Liver (tissue), 9 donors: Measurements from ENCODE around the gene PAAF1. TPM values are rescaled to one million over a fixed set of nuclear protein-coding genes. Genes with fewer than 3 reads are reported as not detected.

Source experiments
- DNase-seq: peaks from one replicate; pipeline ENCODE4 v3.0.0-alpha.2; 2017; ENCODE audit warnings: low spot score
- H3K27ac ChIP-seq, 2 donors: one replicate each; pipeline ENCODE4 v1.7.0; 2013; ENCODE audit warnings: inconsistent platforms in 2 of 2, low read length in 2 of 2, control low read depth in 1 of 2, low read depth in 1 of 2, mild to moderate bottlenecking in 1 of 2
- H3K27me3 ChIP-seq, 4 donors: one replicate each; pipeline versions ENCODE4 v1.6.1 to v1.7.0; 2013; ENCODE audit warnings: low read length in 3 of 4, inconsistent platforms in 1 of 4, mild to moderate bottlenecking in 1 of 4, moderate library complexity in 1 of 4; ENCODE audit not compliant: control insufficient read depth in 4 of 4, insufficient read depth in 4 of 4
- H3K36me3 ChIP-seq, 4 donors: one replicate each; pipeline versions ENCODE4 v1.6.1 to v1.7.0; 2013; ENCODE audit warnings: low read length in 3 of 4, mild to moderate bottlenecking in 3 of 4, low read depth in 1 of 4, moderate library complexity in 1 of 4; ENCODE audit not compliant: control insufficient read depth in 4 of 4, insufficient read depth in 3 of 4
- H3K4me1 ChIP-seq, 4 donors: one replicate each; pipeline versions ENCODE4 v1.6.1 to v1.7.0; 2013; ENCODE audit warnings: low read length in 3 of 4, mild to moderate bottlenecking in 3 of 4, moderate library complexity in 1 of 4; ENCODE audit not compliant: control insufficient read depth in 4 of 4, insufficient read depth in 4 of 4
- H3K4me3 ChIP-seq, 3 donors: one replicate each; pipeline versions ENCODE4 v1.6.1 to v1.7.0; 2013; ENCODE audit warnings: low read length in 3 of 3, control low read depth in 1 of 3, low read depth in 1 of 3, mild to moderate bottlenecking in 1 of 3
- H3K9ac ChIP-seq, 2 donors: one replicate each; pipeline ENCODE4 v1.7.0; 2013; ENCODE audit warnings: low read length in 2 of 2, mild to moderate bottlenecking in 2 of 2, moderate library complexity in 2 of 2, control low read depth in 1 of 2, low read depth in 1 of 2
- H3K9me3 ChIP-seq, 4 donors: one replicate each; pipeline versions ENCODE4 v1.6.1 to v1.7.0; 2013; ENCODE audit warnings: low read length in 3 of 4; ENCODE audit not compliant: control insufficient read depth in 4 of 4
- EGR1 ChIP-seq, 2 donors: IDR thresholded peaks; 2 replicates each; pipeline ENCODE4 v1.6.1; 2016 to 2018; ENCODE audit warnings: antibody characterized with exemption in 2 of 2, low read depth in 2 of 2
- FOXA1 ChIP-seq: IDR thresholded peaks from 2 replicates; pipeline ENCODE4 v1.6.1; 2016; ENCODE audit warnings: antibody characterized with exemption
- GABPA ChIP-seq, 2 donors: IDR thresholded peaks in 1 of 2; conservative IDR thresholded peaks in 1 of 2; 2 replicates each; pipeline ENCODE4 v1.6.1; 2016; ENCODE audit warnings: antibody characterized with exemption in 2 of 2, mild to moderate bottlenecking in 1 of 2, moderate library complexity in 1 of 2
- HNF4A ChIP-seq, 2 donors: conservative IDR thresholded peaks; 2 replicates each; pipeline ENCODE4 v1.6.1; 2016; ENCODE audit warnings: antibody characterized with exemption in 2 of 2, mild to moderate bottlenecking in 2 of 2
- HNF4G ChIP-seq: IDR thresholded peaks from 2 replicates; pipeline ENCODE4 v1.6.1; 2016; ENCODE audit warnings: antibody characterized with exemption
- JUND ChIP-seq, 2 donors: IDR thresholded peaks; 2 replicates each; pipeline ENCODE4 v1.6.1; 2016; ENCODE audit warnings: antibody characterized with exemption in 2 of 2
- MAX ChIP-seq: IDR thresholded peaks from 2 replicates; pipeline ENCODE4 v1.6.1; 2016; ENCODE audit warnings: antibody characterized with exemption
- NR2F2 ChIP-seq: IDR thresholded peaks from 2 replicates; pipeline ENCODE4 v1.6.1; 2016; ENCODE audit warnings: antibody characterized with exemption
- RAD21 ChIP-seq, 2 donors: IDR thresholded peaks; 2 replicates each; pipeline ENCODE4 v1.6.1; 2016; ENCODE audit warnings: antibody characterized with exemption in 2 of 2, mild to moderate bottlenecking in 2 of 2
- REST ChIP-seq: IDR thresholded peaks from 2 replicates; pipeline ENCODE4 v1.6.1; 2016; ENCODE audit warnings: antibody characterized with exemption, mild to moderate bottlenecking
- RXRA ChIP-seq, 2 donors: IDR thresholded peaks; 2 replicates each; pipeline ENCODE4 v1.6.1; 2017 to 2018; ENCODE audit warnings: antibody characterized with exemption in 2 of 2, mild to moderate bottlenecking in 1 of 2
- SP1 ChIP-seq: IDR thresholded peaks from 2 replicates; pipeline ENCODE4 v1.6.1; 2018; ENCODE audit warnings: antibody characterized with exemption, mild to moderate bottlenecking
- TAF1 ChIP-seq: conservative IDR thresholded peaks from 2 replicates; pipeline ENCODE4 v1.6.1; 2016; ENCODE audit warnings: antibody characterized with exemption, mild to moderate bottlenecking
- ZBTB33 ChIP-seq: IDR thresholded peaks from 2 replicates; pipeline ENCODE4 v1.6.1; 2016; ENCODE audit warnings: antibody characterized with exemption
- WGBS: extraction: QIAGEN DNeasy Blood & Tissue Kit; methylation state at CpG from one replicate; pipeline ENCODE4 v1.1.7; 2013; 5-methylcytosine and 5-hydroxymethylcytosine counted together
- polyA plus RNA-seq, 2 donors: library from polyadenylated mRNA; stranded (reverse) in 1 of 2; unstranded in 1 of 2; fragments of 200-250 nt in 1 of 2; fragments of >200 nt in 1 of 2; fragmentation: Nextera tagmentation in 1 of 2; extraction: Ambion mirVana in 1 of 2; gene quantifications; one replicate each; pipeline versions ENCODE4 v1.2.1 to v1.2.3, GENCODE V29; 2013 to 2015
- total RNA-seq, 2 donors: library from RNA; depleted of rRNA; stranded (reverse); fragments of >200 nt; gene quantifications; one replicate each; pipeline ENCODE4 v1.2.3, GENCODE V29; 2014
- TF ChIP-seq, protein P1 (sequence below): IDR thresholded peaks from 2 replicates; pipeline ENCODE4 v1.6.1; 2016; ENCODE audit warnings: antibody characterized with exemption
- TF ChIP-seq, protein P2 (sequence below): fragments of 150-350 bp; IDR thresholded peaks from 2 replicates; pipeline ENCODE4 v1.5.1; 2017; ENCODE audit warnings: improper control_type of control experiment, low read depth, low read length; ENCODE audit not compliant: missing input control
- donor health status: healthy.
- donor health status: healthy.
- donor health status: healthy.
- donor health status: healthy.
- donor health status: healthy.

Gene PAAF1
- total and polyA plus RNA-seq, 4 donors, result 5.3 to 10.4 (median 8.3) TPM

DNA sequence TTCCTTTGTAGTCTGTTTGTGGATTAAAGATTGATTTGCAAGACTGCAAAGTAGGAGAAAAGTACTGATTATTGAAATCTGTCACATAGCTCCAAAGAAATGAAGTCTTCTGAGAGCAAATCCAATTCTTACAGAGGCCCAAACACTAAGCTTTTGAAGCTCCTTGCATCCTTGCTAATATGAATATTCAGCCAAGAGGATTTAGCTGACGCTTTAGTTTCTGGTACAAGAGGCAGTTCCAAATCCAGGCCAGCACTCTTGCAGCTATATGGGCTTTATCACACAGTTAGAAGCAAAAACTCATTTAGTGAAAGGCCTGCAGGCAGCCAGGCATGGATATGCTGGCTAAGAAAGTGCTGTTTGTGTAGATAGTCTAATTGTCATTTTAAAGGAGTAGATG lies 12.7 kb downstream of the PAAF1 start:
- WGBS, result 96% methylated on average over 1 of the region's 1 CpG
- Histone ChIP-seq H3K9me3 (no peaks in the 10 kb centered on the region), H3K27me3 (no peaks in the 10 kb centered on the region), H3K4me3 (no peak overlapping the region), H3K27ac (no peak overlapping the region), H3K4me1 (no peaks in the 10 kb centered on the region), H3K36me3 (peaks cover 5 to 29% (median 17%) of the 10 kb centered on the region in 4 donors), H3K9ac (no peak overlapping the region)
- TF ChIP-seq HNF4A (conservative IDR thresholded peaks at IDR 0.05), result no peak
- no peak for TF ChIP-seq TAF1
- no peak for TF ChIP-seq RAD21 (IDR thresholded peaks at IDR 0.05)
- no peak for TF ChIP-seq NR2F2
- no peak for TF ChIP-seq GABPA (IDR thresholded peaks at IDR 0.05 in 1 of 2, conservative IDR thresholded peaks at IDR 0.05 in 1 of 2)
- TF ChIP-seq MAX, result no peak
- TF ChIP-seq ZBTB33, result no peak
- TF ChIP-seq SP1, result no peak
- TF ChIP-seq, protein P1, sequence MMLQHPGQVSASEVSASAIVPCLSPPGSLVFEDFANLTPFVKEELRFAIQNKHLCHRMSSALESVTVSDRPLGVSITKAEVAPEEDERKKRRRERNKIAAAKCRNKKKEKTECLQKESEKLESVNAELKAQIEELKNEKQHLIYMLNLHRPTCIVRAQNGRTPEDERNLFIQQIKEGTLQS, result no peak
- TF ChIP-seq RXRA (IDR thresholded peaks at IDR 0.05), result no peak
- TF ChIP-seq REST, result no peak
- TF ChIP-seq FOXA1, result no peak
- TF ChIP-seq HNF4G, result no peak
- no peak for TF ChIP-seq EGR1 (IDR thresholded peaks at IDR 0.05; ENCODE audit: low read depth in 2 of 2)
- no peak for TF ChIP-seq JUND (IDR thresholded peaks at IDR 0.05)
- DNase-seq, result no peak

GRCh38 chr11:73893041-73893440 lies 16.2 kb downstream of the PAAF1 start:
- H3K4me1 ChIP-seq, result no peaks in the 10 kb centered on the region
- TF ChIP-seq SP1, result no peak
- TF ChIP-seq, protein P2, sequence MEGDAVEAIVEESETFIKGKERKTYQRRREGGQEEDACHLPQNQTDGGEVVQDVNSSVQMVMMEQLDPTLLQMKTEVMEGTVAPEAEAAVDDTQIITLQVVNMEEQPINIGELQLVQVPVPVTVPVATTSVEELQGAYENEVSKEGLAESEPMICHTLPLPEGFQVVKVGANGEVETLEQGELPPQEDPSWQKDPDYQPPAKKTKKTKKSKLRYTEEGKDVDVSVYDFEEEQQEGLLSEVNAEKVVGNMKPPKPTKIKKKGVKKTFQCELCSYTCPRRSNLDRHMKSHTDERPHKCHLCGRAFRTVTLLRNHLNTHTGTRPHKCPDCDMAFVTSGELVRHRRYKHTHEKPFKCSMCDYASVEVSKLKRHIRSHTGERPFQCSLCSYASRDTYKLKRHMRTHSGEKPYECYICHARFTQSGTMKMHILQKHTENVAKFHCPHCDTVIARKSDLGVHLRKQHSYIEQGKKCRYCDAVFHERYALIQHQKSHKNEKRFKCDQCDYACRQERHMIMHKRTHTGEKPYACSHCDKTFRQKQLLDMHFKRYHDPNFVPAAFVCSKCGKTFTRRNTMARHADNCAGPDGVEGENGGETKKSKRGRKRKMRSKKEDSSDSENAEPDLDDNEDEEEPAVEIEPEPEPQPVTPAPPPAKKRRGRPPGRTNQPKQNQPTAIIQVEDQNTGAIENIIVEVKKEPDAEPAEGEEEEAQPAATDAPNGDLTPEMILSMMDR, result no peak
- TF ChIP-seq RAD21 (IDR thresholded peaks at IDR 0.05), result no peak
- no peak for TF ChIP-seq EGR1 (IDR thresholded peaks at IDR 0.05; ENCODE audit: low read depth in 2 of 2)
- TF ChIP-seq MAX, result no peak
- no peak for TF ChIP-seq NR2F2
- no peak for TF ChIP-seq FOXA1
- no peak for TF ChIP-seq REST
- no peaks in the 10 kb centered on the region for H3K27me3 ChIP-seq
- peaks cover 5 to 27% (median 16%) of the 10 kb centered on the region in 4 donors for H3K36me3 ChIP-seq
- no peak overlapping the region for H3K27ac ChIP-seq
- H3K9me3 ChIP-seq, result no peaks in the 10 kb centered on the region
- no peak for DNase-seq
- H3K9ac ChIP-seq, result no peak overlapping the region
- no peak overlapping the region for H3K4me3 ChIP-seq
- 95% methylated on average over 3 of the region's 3 CpGs for WGBS
